Upper lobe of right lung (tissue), 1 donor: Measurements from ENCODE around the gene MGAT4C. TPM values are rescaled to one million over a fixed set of nuclear protein-coding genes. Genes with fewer than 3 reads are reported as not detected.
A peak's percentile ranks its signal among the peaks of the same experiment; 100 is the strongest.

ENCODE experiments used
- ATAC-seq: fragments of 200-7000 bp; cut with Tn5 transposase; one replicate; pipeline ENCODE4 v1.9.1; 2020; ENCODE audit warnings: mild to moderate bottlenecking, moderate library complexity
- DNase-seq: peaks from one replicate; pipeline ENCODE4 v3.0.0-alpha.2; 2020
- H3K27ac ChIP-seq: fragments of 200-600 bp; one replicate; pipeline ENCODE4 v1.8.0; 2022
- H3K27me3 ChIP-seq: fragments of 200-600 bp; one replicate; pipeline ENCODE4 v1.8.0; 2022; ENCODE audit warnings: mild to moderate bottlenecking
- H3K36me3 ChIP-seq: fragments of 200-600 bp; one replicate; pipeline ENCODE4 v1.8.0; 2022
- H3K4me1 ChIP-seq: fragments of 200-600 bp; one replicate; pipeline ENCODE4 v1.8.0; 2022
- H3K4me3 ChIP-seq: fragments of 200-600 bp; one replicate; pipeline ENCODE4 v1.8.0; 2022; ENCODE audit warnings: mild to moderate bottlenecking
- H3K9me3 ChIP-seq: fragments of 200-600 bp; one replicate; pipeline ENCODE4 v1.8.0; 2022
- intact Hi-C: fragments of 100-400 bp; cut with DNase I; formaldehyde crosslinking; loops from one replicate; pipeline ENCODE4 v1.11.0; 2022
- total RNA-seq: library from RNA; stranded (reverse); fragmentation: NEBNext Ultra II Directional; extraction: Animal tissue kit (Norgen Biotek cat#: 25700); gene quantifications from one replicate; pipeline ENCODE4 v1.2.1, GENCODE V29; 2021
- TF ChIP-seq, protein P1 (sequence below): fragments of 200-600 bp; IDR thresholded peaks from one replicate; pipeline ENCODE4 v1.8.0; 2022; ENCODE audit warnings: antibody characterized with exemption
- donor health status: DM: no; HTN: yes; CAD: no; lungs with severe emphysema.

Gene MGAT4C
- total RNA-seq, 1 donor from 2014 or later = 0.67 TPM

- no peak for ATAC-seq
- H3K36me3 ChIP-seq = no peaks in the 10 kb centered on the region
- H3K4me1 ChIP-seq = no peaks in the 10 kb centered on the region
- H3K9me3 ChIP-seq = no peaks in the 10 kb centered on the region
- TF ChIP-seq, protein P1, sequence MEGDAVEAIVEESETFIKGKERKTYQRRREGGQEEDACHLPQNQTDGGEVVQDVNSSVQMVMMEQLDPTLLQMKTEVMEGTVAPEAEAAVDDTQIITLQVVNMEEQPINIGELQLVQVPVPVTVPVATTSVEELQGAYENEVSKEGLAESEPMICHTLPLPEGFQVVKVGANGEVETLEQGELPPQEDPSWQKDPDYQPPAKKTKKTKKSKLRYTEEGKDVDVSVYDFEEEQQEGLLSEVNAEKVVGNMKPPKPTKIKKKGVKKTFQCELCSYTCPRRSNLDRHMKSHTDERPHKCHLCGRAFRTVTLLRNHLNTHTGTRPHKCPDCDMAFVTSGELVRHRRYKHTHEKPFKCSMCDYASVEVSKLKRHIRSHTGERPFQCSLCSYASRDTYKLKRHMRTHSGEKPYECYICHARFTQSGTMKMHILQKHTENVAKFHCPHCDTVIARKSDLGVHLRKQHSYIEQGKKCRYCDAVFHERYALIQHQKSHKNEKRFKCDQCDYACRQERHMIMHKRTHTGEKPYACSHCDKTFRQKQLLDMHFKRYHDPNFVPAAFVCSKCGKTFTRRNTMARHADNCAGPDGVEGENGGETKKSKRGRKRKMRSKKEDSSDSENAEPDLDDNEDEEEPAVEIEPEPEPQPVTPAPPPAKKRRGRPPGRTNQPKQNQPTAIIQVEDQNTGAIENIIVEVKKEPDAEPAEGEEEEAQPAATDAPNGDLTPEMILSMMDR = no peak
- no peak for DNase-seq
- no peak overlapping the region for H3K4me3 ChIP-seq
- intact Hi-C loops = no loop called here
- no peak overlapping the region for H3K27ac ChIP-seq
- H3K27me3 ChIP-seq = no peaks in the 10 kb centered on the region
These were observed 5.0 kb upstream of the MGAT4C start for GRCh38 chr12:86261142-86261541.

- DNase-seq = no peak
These were observed 4.0 kb upstream of the MGAT4C start for GRCh38 chr12:86260183-86260582.

DNA sequence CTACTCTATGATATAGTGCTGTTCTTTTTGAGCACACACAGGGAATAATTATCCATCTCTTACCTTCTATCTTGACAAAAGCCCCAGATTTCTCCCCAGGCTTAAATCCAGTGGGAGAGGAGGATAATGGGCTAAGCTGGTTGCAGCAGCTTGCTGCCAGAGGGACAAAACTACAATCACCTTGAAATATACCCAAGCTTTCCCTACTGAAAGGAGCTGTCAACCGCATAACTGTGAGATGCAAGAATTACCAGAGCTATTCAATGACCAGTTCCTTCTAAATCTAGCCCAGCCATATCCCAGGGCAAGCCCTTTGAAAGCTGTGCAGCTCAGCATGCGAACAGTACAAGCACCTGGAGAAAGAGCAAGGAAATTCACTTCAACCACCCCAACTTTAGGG, 943 bp upstream of the MGAT4C start:
- DNase-seq = no peak
- H3K27ac ChIP-seq = no peak overlapping the region

More at GRCh38 chr12:86260183-86260582, 4.0 kb upstream of the MGAT4C start:
- Histone ChIP-seq H3K4me1 (no peaks in the 10 kb centered on the region), H3K4me3 (no peak overlapping the region), H3K27ac (no peak overlapping the region), H3K27me3 (no peaks in the 10 kb centered on the region), H3K36me3 (no peaks in the 10 kb centered on the region), H3K9me3 (no peaks in the 10 kb centered on the region)
- TF ChIP-seq, protein P1 = no peak
- intact Hi-C loops = no loop called here
- ATAC-seq = no peak

GRCh38 chr12:86254399-86255107, 1.6 kb downstream of the MGAT4C start:
- H3K9me3 ChIP-seq = no peaks in the 10 kb centered on the region
- intact Hi-C loops = no loop called here
- no peaks in the 10 kb centered on the region for H3K36me3 ChIP-seq
- ATAC-seq (no peak), DNase-seq (no peak)
- no peak overlapping the region for H3K27ac ChIP-seq
- no peaks in the 10 kb centered on the region for H3K4me1 ChIP-seq
- no peaks in the 10 kb centered on the region for H3K27me3 ChIP-seq
- TF ChIP-seq, protein P1 = no peak
- no peak overlapping the region for H3K4me3 ChIP-seq

More for the DNA sequence above, 943 bp upstream of the MGAT4C start:
- no peak for ATAC-seq
- Histone ChIP-seq H3K36me3 (no peaks in the 10 kb centered on the region), H3K4me3 (no peak overlapping the region), H3K9me3 (no peaks in the 10 kb centered on the region), H3K27me3 (no peaks in the 10 kb centered on the region), H3K4me1 (no peaks in the 10 kb centered on the region)
- TF ChIP-seq, protein P1 = no peak
- intact Hi-C loops = no loop called here

DNA sequence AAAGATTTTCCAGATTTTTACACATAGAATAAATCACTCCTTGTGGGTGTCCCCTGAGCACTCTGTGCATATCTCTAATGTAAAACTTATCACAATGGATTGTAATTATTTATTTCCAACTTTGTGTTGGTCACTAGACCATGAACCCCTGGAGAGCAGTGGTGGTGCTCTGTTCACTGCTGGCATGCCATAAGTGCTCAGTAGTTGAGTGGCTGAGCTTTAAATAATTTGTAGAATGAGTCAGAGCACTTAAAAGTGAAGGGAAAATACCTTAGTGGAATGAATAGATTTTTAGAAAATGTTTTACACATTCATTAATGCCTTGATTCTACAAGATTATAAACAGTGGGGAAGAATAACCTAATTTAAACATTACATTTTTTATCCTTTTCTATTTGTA, 6.3 kb downstream of the MGAT4C start:
- intact Hi-C loops = no loop called here

More for the DNA sequence above, 6.3 kb downstream of the MGAT4C start:
- no peaks in the 10 kb centered on the region for H3K36me3 ChIP-seq
- H3K27me3 ChIP-seq = no peaks in the 10 kb centered on the region
- ATAC-seq (peak; percentile 65), DNase-seq (no peak)
- TF ChIP-seq, protein P1 = no peak
- H3K9me3 ChIP-seq = no peaks in the 10 kb centered on the region
- no peaks in the 10 kb centered on the region for H3K4me1 ChIP-seq
- no peak overlapping the region for H3K4me3 ChIP-seq
- H3K27ac ChIP-seq = no peak overlapping the region
